Neural crest cell (in vitro differentiated cells): ENCODE measurements around the gene TMEM108. TPM values are rescaled to one million over a fixed set of nuclear protein-coding genes. Genes with fewer than 3 reads are reported as not detected.

Experiments
- DNase-seq: peaks from one replicate; pipeline ENCODE4 v3.0.0; 2021; ENCODE audit warnings: low read depth, mixed read lengths, low spot score
- H3K27ac Mint-ChIP-seq: one replicate; pipeline ENCODE4 v1.8.0; 2021; ENCODE audit warnings: mild to moderate bottlenecking, mixed read lengths; ENCODE audit not compliant: unreplicated experiment
- H3K27me3 Mint-ChIP-seq: 2 replicates; pipeline ENCODE4 v1.8.0; 2021; ENCODE audit warnings: low read depth, mild to moderate bottlenecking, mixed read lengths
- H3K36me3 Mint-ChIP-seq: 2 replicates; pipeline ENCODE4 v1.8.0; 2021; ENCODE audit warnings: low read depth, mild to moderate bottlenecking, mixed read lengths
- H3K4me1 Mint-ChIP-seq: 2 replicates; pipeline ENCODE4 v1.8.0; 2021; ENCODE audit warnings: mixed read lengths
- H3K4me3 Mint-ChIP-seq: one replicate; pipeline ENCODE4 v1.8.0; 2021; ENCODE audit warnings: mild to moderate bottlenecking, mixed read lengths
- H3K9me3 Mint-ChIP-seq: 2 replicates; pipeline ENCODE4 v1.8.0; 2021; ENCODE audit warnings: mixed read lengths
- total RNA-seq: library from RNA; stranded (reverse); gene quantifications from 2 replicates; pipeline ENCODE4 v1.2.1, GENCODE V29; 2021
- TF ChIP-seq, protein P1 (sequence below): fragments of 200-600 bp; sonication (generic); conservative IDR thresholded peaks from 2 replicates; pipeline ENCODE4 v1.5.0; 2021; ENCODE audit warnings: antibody characterized with exemption, mild to moderate bottlenecking

The TMEM108 gene
- total RNA-seq, 1 donor from 2014 or later: 5.8 TPM

DNA sequence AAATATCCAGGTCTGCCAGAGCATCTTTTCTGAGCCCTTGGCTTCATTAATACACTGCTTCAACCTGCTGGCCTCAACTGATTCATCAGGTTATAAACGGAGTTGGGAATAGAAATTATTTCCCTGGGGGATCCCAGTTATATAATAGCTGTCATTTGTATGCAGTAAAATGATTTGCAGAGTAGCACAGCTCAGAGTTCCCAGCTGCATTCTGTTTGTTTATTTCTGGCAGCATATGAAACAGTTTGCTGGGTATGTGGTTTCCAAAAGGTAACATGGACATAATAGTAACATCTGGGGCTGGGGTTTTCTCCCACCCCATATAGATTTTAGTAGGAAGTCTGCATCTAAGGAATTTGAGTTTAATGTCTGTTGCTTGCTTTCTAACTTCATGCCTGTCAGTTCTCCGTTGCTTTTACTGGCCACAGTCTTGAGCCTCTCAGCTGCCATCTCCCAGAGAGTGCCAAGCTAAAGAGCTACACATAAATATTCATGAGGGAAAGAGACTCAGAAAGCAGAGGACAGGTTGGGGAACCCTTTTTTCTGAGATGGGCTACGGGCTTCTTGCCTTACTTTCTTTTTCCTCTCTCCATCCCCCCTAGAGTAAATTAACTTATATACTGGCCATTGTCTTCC, 124.6 kb downstream of the TMEM108 start:
- Mint-ChIP-seq H3K27me3 (no peaks in the 10 kb centered on the region), H3K4me1 (no peaks in the 10 kb centered on the region), H3K36me3 (no peaks in the 10 kb centered on the region), H3K27ac (no peak overlapping the region), H3K9me3 (peaks cover 4% of the 10 kb centered on the region), H3K4me3 (no peak overlapping the region)
- TF ChIP-seq, protein P1, sequence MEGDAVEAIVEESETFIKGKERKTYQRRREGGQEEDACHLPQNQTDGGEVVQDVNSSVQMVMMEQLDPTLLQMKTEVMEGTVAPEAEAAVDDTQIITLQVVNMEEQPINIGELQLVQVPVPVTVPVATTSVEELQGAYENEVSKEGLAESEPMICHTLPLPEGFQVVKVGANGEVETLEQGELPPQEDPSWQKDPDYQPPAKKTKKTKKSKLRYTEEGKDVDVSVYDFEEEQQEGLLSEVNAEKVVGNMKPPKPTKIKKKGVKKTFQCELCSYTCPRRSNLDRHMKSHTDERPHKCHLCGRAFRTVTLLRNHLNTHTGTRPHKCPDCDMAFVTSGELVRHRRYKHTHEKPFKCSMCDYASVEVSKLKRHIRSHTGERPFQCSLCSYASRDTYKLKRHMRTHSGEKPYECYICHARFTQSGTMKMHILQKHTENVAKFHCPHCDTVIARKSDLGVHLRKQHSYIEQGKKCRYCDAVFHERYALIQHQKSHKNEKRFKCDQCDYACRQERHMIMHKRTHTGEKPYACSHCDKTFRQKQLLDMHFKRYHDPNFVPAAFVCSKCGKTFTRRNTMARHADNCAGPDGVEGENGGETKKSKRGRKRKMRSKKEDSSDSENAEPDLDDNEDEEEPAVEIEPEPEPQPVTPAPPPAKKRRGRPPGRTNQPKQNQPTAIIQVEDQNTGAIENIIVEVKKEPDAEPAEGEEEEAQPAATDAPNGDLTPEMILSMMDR: no peak
- DNase-seq: no peak

DNA sequence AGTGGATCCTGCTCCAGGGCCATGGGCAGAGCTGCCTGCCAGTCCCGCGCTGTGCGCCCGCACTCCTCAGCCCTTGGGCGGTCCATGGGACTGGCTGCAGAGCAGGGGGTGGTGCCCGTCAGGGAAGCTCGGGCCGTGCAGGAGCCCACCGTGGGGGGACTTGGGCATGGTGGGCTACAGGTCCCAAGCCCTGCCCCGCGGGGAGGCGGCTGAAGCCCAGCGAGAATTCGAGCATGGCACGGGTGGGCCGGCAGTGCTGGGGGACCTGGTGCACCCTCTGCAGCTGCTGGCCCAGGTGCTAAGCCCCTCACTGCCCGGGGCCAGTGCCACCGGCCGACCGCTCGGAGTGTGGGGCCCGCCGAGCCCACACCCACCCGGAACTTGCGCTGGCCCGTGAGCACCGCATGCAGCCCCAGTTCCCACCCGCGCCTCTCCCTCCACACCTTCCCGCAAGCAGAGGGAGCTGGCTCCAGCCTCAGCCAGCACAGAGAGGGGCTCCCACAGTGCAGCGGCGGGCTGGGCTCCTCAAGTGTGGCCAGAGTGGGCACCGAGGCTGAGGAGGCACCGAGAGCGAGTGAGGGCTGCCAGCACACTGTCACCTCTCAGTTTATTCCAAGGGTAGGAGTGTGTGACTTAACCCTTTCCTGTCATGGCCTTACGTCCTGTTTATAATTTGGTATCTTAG, 129.3 kb downstream of the TMEM108 start:
- Mint-ChIP-seq H3K4me1 (no peaks in the 10 kb centered on the region), H3K27ac (no peak overlapping the region), H3K36me3 (no peaks in the 10 kb centered on the region), H3K4me3 (no peak overlapping the region), H3K9me3 (peaks cover 4% of the 10 kb centered on the region), H3K27me3 (no peaks in the 10 kb centered on the region)
- TF ChIP-seq, protein P1: no peak
- DNase-seq: no peak

DNA sequence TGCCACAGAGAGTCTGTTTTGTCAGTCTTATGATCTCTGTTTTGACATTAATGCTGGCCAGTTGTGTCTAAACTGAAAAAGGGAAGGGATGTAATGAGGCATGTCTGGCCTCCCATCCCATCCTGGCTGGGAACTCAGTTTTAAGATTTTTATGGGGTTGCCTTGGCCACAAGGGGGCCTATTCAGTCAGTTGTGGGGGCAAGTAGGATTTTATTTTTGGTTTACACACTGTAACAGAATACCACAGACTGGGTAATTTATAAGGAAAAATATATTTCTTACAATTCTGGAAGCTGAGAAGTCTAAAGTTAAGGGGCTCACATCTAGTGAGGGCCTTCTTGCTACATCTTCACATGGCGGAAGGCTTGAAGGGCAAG, 129.8 kb downstream of the TMEM108 start:
- H3K4me3 Mint-ChIP-seq: no peak overlapping the region
- peaks cover 4% of the 10 kb centered on the region for H3K9me3 Mint-ChIP-seq
- DNase-seq: no peak
- H3K4me1 Mint-ChIP-seq: no peaks in the 10 kb centered on the region
- no peak overlapping the region for H3K27ac Mint-ChIP-seq
- peaks cover under 1% of the 10 kb centered on the region for H3K36me3 Mint-ChIP-seq
- H3K27me3 Mint-ChIP-seq: no peaks in the 10 kb centered on the region
- TF ChIP-seq, protein P1: no peak

DNA sequence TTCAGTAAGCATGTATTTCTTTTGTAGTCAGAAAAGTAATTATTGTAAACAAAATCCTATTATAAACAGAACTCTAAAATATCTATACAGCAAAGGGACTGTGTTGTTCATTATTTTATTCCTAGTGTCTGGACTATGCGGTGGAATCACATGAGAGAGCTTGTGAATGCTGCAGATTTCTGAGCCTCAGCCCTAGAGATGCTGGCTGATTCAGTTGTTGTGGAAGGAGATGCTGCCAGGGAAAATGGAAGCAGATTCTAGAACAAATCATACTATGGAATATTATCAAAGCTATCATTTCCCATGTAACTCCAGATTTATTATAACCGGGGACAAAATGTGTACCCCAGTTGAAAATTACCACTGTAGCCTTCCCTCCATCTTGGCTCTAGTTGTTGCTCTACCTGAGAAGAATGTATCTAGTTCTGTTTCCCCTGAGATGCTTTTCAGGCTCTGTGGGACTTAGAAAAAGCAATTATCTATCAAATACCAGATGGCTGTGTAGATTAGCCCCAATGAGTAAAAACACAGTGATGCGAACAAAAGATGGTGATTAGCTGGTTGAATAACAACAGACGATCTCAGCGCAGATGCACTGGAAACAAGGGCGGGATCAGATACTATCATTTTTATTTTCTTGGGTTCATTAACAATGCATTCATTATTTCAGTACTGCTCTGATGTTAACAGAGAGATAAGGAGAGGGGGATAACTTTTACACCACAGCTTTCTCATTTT, 131.3 kb downstream of the TMEM108 start:
- TF ChIP-seq, protein P1: no peak
- Mint-ChIP-seq H3K9me3 (peaks cover 4% of the 10 kb centered on the region), H3K36me3 (peaks cover 4% of the 10 kb centered on the region), H3K4me1 (no peaks in the 10 kb centered on the region), H3K27me3 (no peaks in the 10 kb centered on the region), H3K27ac (no peak overlapping the region), H3K4me3 (no peak overlapping the region)
- no peak for DNase-seq

DNA sequence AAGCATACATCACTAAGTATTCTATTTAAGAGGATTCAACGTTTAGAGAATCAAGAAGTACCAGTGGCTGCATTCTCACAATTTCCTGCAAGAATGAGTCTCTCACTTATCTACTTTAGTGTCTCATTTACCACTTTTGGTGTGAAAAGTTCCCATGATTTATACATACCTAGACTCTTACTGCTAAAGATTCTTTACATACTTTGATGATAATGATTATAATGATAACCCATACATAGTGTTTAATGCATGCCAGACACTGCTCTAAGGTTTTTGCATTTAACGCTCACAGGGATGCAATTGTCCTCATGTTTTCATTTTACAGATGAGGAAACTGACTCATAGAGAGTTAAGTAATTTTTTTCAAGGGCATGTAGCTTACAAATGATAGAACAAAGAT, 133.6 kb downstream of the TMEM108 start:
- no peaks in the 10 kb centered on the region for H3K27me3 Mint-ChIP-seq
- no peak overlapping the region for H3K4me3 Mint-ChIP-seq
- DNase-seq: no peak
- peaks cover 4% of the 10 kb centered on the region for H3K36me3 Mint-ChIP-seq
- H3K4me1 Mint-ChIP-seq: no peaks in the 10 kb centered on the region
- H3K9me3 Mint-ChIP-seq: peaks cover 2% of the 10 kb centered on the region
- TF ChIP-seq, protein P1: no peak
- no peak overlapping the region for H3K27ac Mint-ChIP-seq
